HEK293 (cell line): ENCODE results near the gene FNDC10.

ENCODE experiments used
- CTCF ChIA-PET: fragments of 350-600 bp; formaldehyde crosslinking; extraction: SDS; loops from one replicate; lab custom pipeline; 2021; ENCODE audit warnings: antibody characterized with exemption; lab: Yijun Ruan, JAX
- POLR2A ChIA-PET: fragments of 300-600 bp; formaldehyde crosslinking; extraction: SDS; loops from one replicate; lab custom pipeline; 2020; ENCODE audit warnings: antibody characterized with exemption, inconsistent platforms; lab: Yijun Ruan, JAX
- H3K27ac ChIP-seq: fragments of 200-500 bp; sonication (Bioruptor generic); 2 replicates; pipeline ENCODE4 v1.5.1; 2014; ENCODE audit warnings: low read depth, low read length, control low read depth, inconsistent platforms; ENCODE audit errors: extremely low read depth
- H3K36me3 ChIP-seq, 2 experiments: fragments of 200-500 bp in 1 of 2; sonication (Bioruptor generic) in 1 of 2; 1 replicate in 1 of 2; 2 replicates in 1 of 2; pipeline ENCODE4 v1.5.1; 2014 to 2017; ENCODE audit warnings: inconsistent platforms in 2 of 2, low read length in 2 of 2; ENCODE audit not compliant: control insufficient read depth in 2 of 2, insufficient read depth in 1 of 2
- H3K4me1 ChIP-seq: fragments of 200-500 bp; sonication (Bioruptor generic); 2 replicates; pipeline ENCODE4 v1.5.1; 2014; ENCODE audit warnings: mild to moderate bottlenecking, low read length, inconsistent platforms; ENCODE audit not compliant: control insufficient read depth, insufficient read depth
- H3K4me3 ChIP-seq: 2 replicates; pipeline ENCODE4 v1.5.1; 2011; ENCODE audit warnings: low read depth, mild to moderate bottlenecking, control low read depth, low read length, moderate library complexity
- H3K9me3 ChIP-seq: fragments of 200-500 bp; sonication (Bioruptor generic); 2 replicates; pipeline ENCODE4 v1.5.1; 2014; ENCODE audit warnings: low read depth, low read length, inconsistent platforms; ENCODE audit not compliant: control insufficient read depth, insufficient read depth
- EGR2 ChIP-seq: fragments of 450-650 bp; formaldehyde crosslinking; IDR thresholded peaks from 2 replicates; pipeline ENCODE4 v1.5.1; 2016; ENCODE audit warnings: low read depth, missing biosample characterization, missing genetic modification characterization
- GLIS2 ChIP-seq: fragments of 450-650 bp; formaldehyde crosslinking; IDR thresholded peaks from 2 replicates; pipeline ENCODE4 v1.5.1; 2016; ENCODE audit warnings: missing biosample characterization, missing genetic modification characterization
- HIC1 ChIP-seq: fragments of 450-650 bp; formaldehyde crosslinking; IDR thresholded peaks from 2 replicates; pipeline ENCODE4 v1.5.1; 2016; ENCODE audit warnings: missing biosample characterization, missing genetic modification characterization
- KLF1 ChIP-seq: fragments of 450-650 bp; formaldehyde crosslinking; IDR thresholded peaks from 2 replicates; pipeline ENCODE4 v1.5.1; 2016; ENCODE audit warnings: missing biosample characterization, missing genetic modification characterization
- KLF17 ChIP-seq: fragments of 450-650 bp; formaldehyde crosslinking; IDR thresholded peaks from 2 replicates; pipeline ENCODE4 v1.5.1; 2016; ENCODE audit warnings: missing biosample characterization, missing genetic modification characterization
- KLF8 ChIP-seq: fragments of 450-650 bp; formaldehyde crosslinking; IDR thresholded peaks from 2 replicates; pipeline ENCODE4 v1.5.1; 2016; ENCODE audit warnings: missing biosample characterization, missing genetic modification characterization
- PATZ1 ChIP-seq: fragments of 450-650 bp; formaldehyde crosslinking; IDR thresholded peaks from 2 replicates; pipeline ENCODE4 v1.5.1; 2016; ENCODE audit warnings: missing biosample characterization, missing genetic modification characterization
- SETDB1 ChIP-seq: IDR thresholded peaks from one replicate; pipeline ENCODE4 v1.6.1; 2017; ENCODE audit warnings: mild to moderate bottlenecking, low read length, moderate library complexity, mixed read lengths; ENCODE audit not compliant: insufficient read length
- TRIM28 ChIP-seq: IDR thresholded peaks from 2 replicates; pipeline ENCODE4 v1.6.1; 2011; ENCODE audit warnings: low read length, control low read depth, borderline replicate concordance
- TSHZ1 ChIP-seq: fragments of 450-650 bp; formaldehyde crosslinking; IDR thresholded peaks from 2 replicates; pipeline ENCODE4 v1.5.1; 2016; ENCODE audit warnings: missing biosample characterization, missing genetic modification characterization, borderline replicate concordance
- ZFHX2 ChIP-seq: fragments of 450-650 bp; formaldehyde crosslinking; conservative IDR thresholded peaks from 2 replicates; pipeline ENCODE4 v1.5.1; 2016; ENCODE audit warnings: missing biosample characterization, missing genetic modification characterization
- ZNF16 ChIP-seq: fragments of 450-650 bp; formaldehyde crosslinking; IDR thresholded peaks from 2 replicates; pipeline ENCODE4 v1.5.1; 2016; ENCODE audit warnings: low read depth, missing biosample characterization, missing genetic modification characterization
- ZNF274 ChIP-seq, 2 experiments: fragments of 200-500 bp in 1 of 2; fragments of 450-650 bp in 1 of 2; sonication (Bioruptor generic) in 1 of 2; formaldehyde crosslinking in 1 of 2; IDR thresholded peaks; 2 replicates each; pipeline versions ENCODE4 v1.5.1 to v1.6.1; 2014 to 2016; ENCODE audit warnings: borderline replicate concordance in 1 of 2, inconsistent platforms in 1 of 2, low read length in 1 of 2, missing biosample characterization in 1 of 2, missing genetic modification characterization in 1 of 2
- ZNF292 ChIP-seq: fragments of 450-650 bp; formaldehyde crosslinking; IDR thresholded peaks from 2 replicates; pipeline ENCODE4 v1.5.1; 2016; ENCODE audit warnings: low read depth, missing biosample characterization, missing genetic modification characterization, borderline replicate concordance
- ZNF324 ChIP-seq: fragments of 450-650 bp; formaldehyde crosslinking; IDR thresholded peaks from 2 replicates; pipeline ENCODE4 v1.5.1; 2016; ENCODE audit warnings: missing biosample characterization, missing genetic modification characterization
- ZNF580 ChIP-seq: fragments of 450-650 bp; formaldehyde crosslinking; IDR thresholded peaks from 2 replicates; pipeline ENCODE4 v1.5.1; 2016; ENCODE audit warnings: missing biosample characterization, missing genetic modification characterization
- ZNF664 ChIP-seq: fragments of 450-650 bp; formaldehyde crosslinking; IDR thresholded peaks from 2 replicates; pipeline ENCODE4 v1.5.1; 2016; ENCODE audit warnings: missing biosample characterization, missing genetic modification characterization
- ZNF768 ChIP-seq: fragments of 450-650 bp; formaldehyde crosslinking; IDR thresholded peaks from 2 replicates; pipeline ENCODE4 v1.5.1; 2018; ENCODE audit warnings: missing biosample characterization, mild to moderate bottlenecking, missing genetic modification characterization

FNDC10 gene

GRCh38 chr1:1629430-1630190, 29.7 kb upstream of the FNDC10 start:
- Histone ChIP-seq H3K36me3 (peaks cover 0 to 29% of the 10 kb centered on the region in 2 experiments; a peak in 1 of 3 replicates), H3K9me3 (no peaks in the 10 kb centered on the region), H3K27ac (no peak overlapping the region), H3K4me1 (no peaks in the 10 kb centered on the region)
- ChIA-PET CTCF (no interaction called here), POLR2A (interaction anchor here (0.6 kb wide), 1 partner anchor 18 kb away, joined by 3 read pairs; no protein-coding TSS in a partner anchor)
- TF ChIP-seq ZFHX2 (tag by site-specific recombination), result no peak
- peak; percentile 7; the same call in 1 of the 2 replicates for TF ChIP-seq EGR2
- 0 out of 2 replicates have a peak, but pooled peaks have one; percentile 12 for TF ChIP-seq HIC1 (tag by site-specific recombination)
- peak; percentile 29; the same call in 1 of the 2 replicates for TF ChIP-seq PATZ1 (tag by site-specific recombination)
- no peak for TF ChIP-seq GLIS2 (tag by site-specific recombination)
- peak; percentile 68 for TF ChIP-seq KLF8 (tag by site-specific recombination)
- peak; percentile 95 for TF ChIP-seq KLF1 (tag by site-specific recombination)
- TF ChIP-seq, all 188 proteins: peak for 5
- H3K4me3 ChIP-seq, result no peak overlapping the region

- Histone ChIP-seq H3K4me1 (no peaks in the 10 kb centered on the region), H3K9me3 (no peaks in the 10 kb centered on the region), H3K36me3 (peaks cover 0 to 32% of the 10 kb centered on the region in 2 experiments; a peak in 1 of 3 replicates), H3K4me3 (no peak overlapping the region), H3K27ac (no peak overlapping the region)
- POLR2A ChIA-PET, result interaction anchor here (0.6 to 1.4 kb wide), 3 partner anchors 18 to 25 kb away, joined by 3 read pairs; no protein-coding TSS in a partner anchor
- CTCF ChIA-PET, result no interaction called here
- TF ChIP-seq TRIM28 (no peak), ZNF324 (no peak), ZNF274 (IDR thresholded peaks at IDR 0.05; ENCODE audit: low read length) (no peak), ZNF274 (tag by site-specific recombination; IDR thresholded peaks at IDR 0.05; ENCODE audit: borderline replicate concordance) (no peak), KLF17 (no peak), ZNF292 (tag by site-specific recombination) (no peak), SETDB1 (no peak), ZNF664 (tag by site-specific recombination) (no peak), ZNF580 (tag by site-specific recombination) (no peak), ZNF16 (no peak), ZNF768 (tag by site-specific recombination) (no peak), TSHZ1 (tag by site-specific recombination) (no peak)
These were observed 29.0 kb upstream of the FNDC10 start for GRCh38 chr1:1628754-1629429.
